Naive thymus-derived CD8-positive, alpha-beta T cell (primary cell): Measurements from ENCODE around the gene SCGB1D1. TPM values are rescaled to one million over a fixed set of nuclear protein-coding genes. Genes with fewer than 3 reads are reported as not detected.

ENCODE experiments used
- ATAC-seq, 2 donors: fragments of 150-1000 bp; cut with Tn5 transposase in 1 of 2; sonication (Bioruptor Pico), chemical (Tn5 transposase) in 1 of 2; 1 replicate in 1 of 2; 2 replicates in 1 of 2; pipeline ENCODE4 v1.10.0; 2021; ENCODE audit warnings: mild to moderate bottlenecking in 2 of 2, moderate library complexity in 2 of 2
- POLR2A ChIA-PET: fragments of 350-600 bp; sonication (Branson Sonifier 250); formaldehyde crosslinking; loops from one replicate; lab custom pipeline; 2021; ENCODE audit warnings: antibody characterized with exemption; lab: Charles Lee
- DNase-seq, 10 donors: peaks; one replicate each; pipeline versions ENCODE4 v3.0.0 to v3.0.0-alpha.2; 2020 to 2022
- H3K27ac Mint-ChIP-seq, 10 donors: one replicate each; pipeline ENCODE4 v1.8.0; 2020 to 2022; ENCODE audit warnings: mild to moderate bottlenecking in 10 of 10, mixed read lengths in 10 of 10, moderate library complexity in 4 of 10, inconsistent platforms in 1 of 10
- H3K27me3 Mint-ChIP-seq, 5 donors: one replicate each; pipeline ENCODE4 v1.8.0; 2021 to 2022; ENCODE audit warnings: mixed read lengths in 5 of 5
- H3K36me3 Mint-ChIP-seq, 3 donors: one replicate each; pipeline ENCODE4 v1.8.0; 2020 to 2022; ENCODE audit warnings: mixed read lengths in 3 of 3, mild to moderate bottlenecking in 2 of 3, inconsistent platforms in 1 of 3
- H3K4me1 Mint-ChIP-seq, 4 donors: one replicate each; pipeline ENCODE4 v1.8.0; 2021 to 2022; ENCODE audit warnings: mixed read lengths in 4 of 4
- H3K4me3 Mint-ChIP-seq, 10 donors: one replicate each; pipeline ENCODE4 v1.8.0; 2020 to 2022; ENCODE audit warnings: mild to moderate bottlenecking in 10 of 10, mixed read lengths in 10 of 10, moderate library complexity in 6 of 10, inconsistent platforms in 1 of 10
- H3K9me3 Mint-ChIP-seq, 9 donors: one replicate each; pipeline ENCODE4 v1.8.0; 2020 to 2022; ENCODE audit warnings: mixed read lengths in 9 of 9, mild to moderate bottlenecking in 3 of 9, inconsistent platforms in 1 of 9, moderate library complexity in 1 of 9
- polyA plus RNA-seq, 3 donors: library from polyadenylated mRNA; unstranded; fragments of 300-500 nt; fragmentation: Illumina TruSeq; gene quantifications; one replicate each; pipeline ENCODE4 v1.2.3, GENCODE V29; 2021
- total RNA-seq, 8 experiments: library from RNA in 2 of 8; stranded (reverse) in 2 of 8; gene quantifications; one replicate each; pipeline ENCODE4 v1.2.3 and lab custom pipeline; 2021 to 2026

The SCGB1D1 gene
- total and polyA plus RNA-seq, 5 experiments from 2014 or later: not detected

DNA sequence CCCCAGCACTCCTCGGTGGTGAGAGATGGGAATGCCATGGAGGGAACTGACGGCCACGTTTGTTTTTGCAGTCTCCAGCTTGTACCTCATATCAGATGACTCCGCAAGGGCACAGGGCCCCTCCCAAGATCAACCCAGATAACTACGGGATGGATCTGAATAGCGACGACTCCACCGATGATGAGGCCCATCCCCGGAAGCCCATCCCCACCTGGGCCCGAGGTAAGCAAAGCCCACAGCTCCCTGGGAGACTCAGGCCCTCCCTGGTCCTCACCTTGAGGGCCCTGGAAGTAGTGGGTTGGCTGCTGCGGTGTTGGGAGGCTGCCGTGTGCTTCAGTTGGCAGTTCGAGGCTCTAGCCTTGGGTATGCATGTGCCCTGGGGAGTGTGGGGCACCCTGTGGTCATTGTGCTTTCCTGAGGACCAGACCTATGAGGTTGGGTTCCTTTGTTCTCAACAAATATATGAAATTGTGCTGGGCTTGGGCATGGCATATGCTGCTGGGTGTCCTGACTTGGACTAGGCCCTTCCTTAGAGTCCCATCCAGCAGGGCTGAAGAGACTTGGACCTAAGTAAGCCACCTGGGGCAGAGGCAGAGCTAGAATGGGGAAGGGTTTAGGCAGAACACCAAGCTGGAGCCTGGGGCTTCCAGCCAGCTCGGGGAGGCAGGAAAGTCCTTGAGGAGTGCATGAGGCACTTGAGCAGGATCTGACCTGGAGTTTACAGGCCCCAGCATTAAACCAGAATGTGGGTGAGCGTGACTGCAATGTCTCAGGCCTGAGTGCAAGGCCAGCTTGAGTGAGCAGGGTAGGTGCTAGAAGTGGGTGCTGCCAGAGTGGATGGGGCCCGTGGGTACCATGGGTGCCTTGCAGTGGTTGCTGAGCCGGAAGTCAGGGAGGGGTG is 39.8 kb upstream of the SCGB1D1 start:
- DNase-seq: no peak
- no peak for ATAC-seq

DNA sequence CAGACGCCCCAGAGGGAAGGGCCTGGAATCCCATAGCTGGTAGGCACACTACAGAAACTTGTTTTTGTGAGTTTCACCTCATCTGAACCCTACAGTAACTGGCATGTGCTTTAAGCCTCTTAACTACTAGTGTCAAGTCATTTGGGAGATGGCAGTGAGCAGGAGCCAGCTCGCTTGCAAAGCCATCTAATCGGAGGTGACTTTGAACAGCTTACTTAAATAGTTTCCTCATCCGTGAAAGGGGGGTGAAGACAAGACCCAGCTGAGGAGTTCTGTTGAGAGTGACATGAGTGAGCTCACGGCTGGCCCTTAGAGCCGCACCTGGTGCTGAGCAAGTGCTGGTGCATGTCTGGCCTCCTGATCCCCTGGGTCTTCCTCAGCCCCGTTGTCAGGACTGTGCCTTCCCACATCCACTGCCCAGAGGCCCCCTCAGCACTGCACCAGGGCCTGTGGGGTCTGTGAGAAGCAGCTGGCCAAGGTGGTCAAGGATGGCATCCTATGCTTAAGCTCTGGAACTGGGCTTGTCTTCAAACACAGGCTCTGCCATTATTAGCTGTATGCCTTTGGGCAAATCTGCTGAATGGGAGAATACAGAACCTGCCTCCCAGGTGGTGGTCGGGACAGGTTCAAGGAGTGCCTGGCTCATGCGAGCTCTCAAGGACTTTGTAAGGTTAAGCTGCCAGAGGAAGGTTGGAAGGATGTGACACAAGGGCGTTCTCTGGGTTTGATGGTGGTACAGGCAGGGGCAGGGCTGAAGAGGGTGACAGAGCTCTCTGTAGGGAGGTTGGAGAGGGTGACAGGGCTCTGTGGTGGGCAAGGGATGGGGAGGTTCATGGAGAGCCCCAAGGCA is 38.9 kb upstream of the SCGB1D1 start:
- POLR2A ChIA-PET: interaction anchor here (0.6 kb wide), 1 partner anchor 323 kb away, joined by 4 read pairs; no protein-coding TSS in a partner anchor
- H3K36me3 Mint-ChIP-seq: peaks cover 0 to 56% (median 28%) of the 10 kb centered on the region in 3 donors
- ATAC-seq: no peak

More for the DNA sequence above, 39.8 kb upstream of the SCGB1D1 start:
- Mint-ChIP-seq H3K36me3 (peaks cover 0 to 62% (median 29%) of the 10 kb centered on the region in 3 donors), H3K4me3 (no peak overlapping the region), H3K27ac (peak overlapping the region in 1 of 10 donors; percentile 81), H3K9me3 (no peaks in the 10 kb centered on the region), H3K27me3 (no peaks in the 10 kb centered on the region), H3K4me1 (peaks cover 0 to 4% (median 0%) of the 10 kb centered on the region in 4 donors)
- POLR2A ChIA-PET: no interaction called here

DNA sequence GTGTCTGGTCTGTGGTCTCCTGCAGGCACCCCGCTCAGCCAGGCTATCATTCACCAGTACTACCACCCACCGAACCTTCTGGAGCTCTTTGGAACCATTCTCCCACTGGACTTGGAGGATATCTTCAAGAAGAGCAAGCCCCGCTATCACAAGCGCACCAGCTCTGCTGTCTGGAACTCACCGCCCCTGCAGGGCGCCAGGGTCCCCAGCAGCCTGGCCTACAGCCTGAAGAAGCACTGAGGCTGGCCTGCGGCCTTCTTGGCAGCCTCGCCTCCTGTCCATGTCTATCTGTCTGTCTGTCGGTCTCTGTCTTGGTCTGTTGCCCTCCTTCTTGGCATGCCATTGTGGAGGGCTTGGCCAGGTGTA is 38.3 kb upstream of the SCGB1D1 start:
- POLR2A ChIA-PET: interaction anchor here (0.6 kb wide), 1 partner anchor 322 kb away, joined by 4 read pairs; no protein-coding TSS in a partner anchor
- no peak for DNase-seq
- H3K4me3 Mint-ChIP-seq: no peak overlapping the region
- ATAC-seq: no peak
- H3K4me1 Mint-ChIP-seq: peaks cover 0 to 4% (median 0%) of the 10 kb centered on the region in 4 donors
- no peaks in the 10 kb centered on the region for H3K9me3 Mint-ChIP-seq
- peaks cover 0 to 50% (median 24%) of the 10 kb centered on the region in 3 donors for H3K36me3 Mint-ChIP-seq
- H3K27ac Mint-ChIP-seq: no peak overlapping the region
- H3K27me3 Mint-ChIP-seq: no peaks in the 10 kb centered on the region

More for the DNA sequence above, 38.9 kb upstream of the SCGB1D1 start:
- peaks cover 0 to 4% (median 0%) of the 10 kb centered on the region in 4 donors for H3K4me1 Mint-ChIP-seq
- no peak overlapping the region for H3K4me3 Mint-ChIP-seq
- DNase-seq: no peak
- H3K27ac Mint-ChIP-seq: peak overlapping the region in 2 of 10 donors; percentile 4 to 81
- no peaks in the 10 kb centered on the region for H3K27me3 Mint-ChIP-seq
- H3K9me3 Mint-ChIP-seq: no peaks in the 10 kb centered on the region

DNA sequence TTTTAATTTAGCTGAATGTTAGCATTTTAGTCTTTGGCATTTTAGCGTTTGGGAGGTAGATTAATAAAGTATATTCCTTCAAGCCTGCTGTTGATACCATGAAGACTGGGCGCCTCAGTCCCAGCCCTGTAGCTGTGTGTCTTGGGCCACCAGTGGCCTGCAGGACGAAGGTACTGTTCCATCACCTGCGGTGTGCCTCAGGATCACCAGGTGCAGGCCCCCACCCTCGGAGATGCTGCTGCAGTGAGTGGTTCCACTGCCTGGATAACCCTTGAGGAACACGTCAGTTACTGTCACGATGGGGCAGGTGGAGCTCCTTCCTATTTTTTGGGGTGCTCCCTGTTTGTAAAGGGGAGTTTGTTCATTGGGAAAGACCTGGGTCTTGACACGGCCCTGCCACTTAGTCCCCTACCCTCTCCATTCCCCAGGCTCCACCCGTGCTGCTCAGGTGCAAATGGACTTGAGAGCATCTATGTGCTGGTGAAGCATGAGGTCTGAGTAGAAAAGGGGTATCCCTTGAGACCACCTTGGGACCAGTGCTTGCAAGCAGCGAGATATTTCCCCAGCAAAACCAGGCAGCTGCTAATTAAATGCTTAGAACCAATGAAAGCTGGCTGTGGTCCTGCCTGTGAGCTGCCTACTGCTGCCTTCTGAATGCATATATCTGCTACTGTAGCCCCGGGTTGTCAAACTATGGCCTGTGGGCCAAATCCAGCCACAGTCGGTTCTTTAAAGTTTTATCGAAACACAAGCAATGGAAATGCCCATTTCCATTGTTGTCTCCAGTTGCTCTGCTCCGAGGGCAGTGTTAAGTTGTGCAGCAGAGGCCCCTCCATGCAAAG is 37.5 kb upstream of the SCGB1D1 start:
- H3K36me3 Mint-ChIP-seq: peaks cover 0 to 43% (median 24%) of the 10 kb centered on the region in 3 donors
- peaks cover 0 to 4% (median 0%) of the 10 kb centered on the region in 4 donors for H3K4me1 Mint-ChIP-seq
- DNase-seq: no peak
- H3K4me3 Mint-ChIP-seq: no peak overlapping the region
- no peak for ATAC-seq
- no peak overlapping the region for H3K27ac Mint-ChIP-seq
- H3K27me3 Mint-ChIP-seq: peaks cover 0 to under 1% (median 0%) of the 10 kb centered on the region in 5 donors
- no peaks in the 10 kb centered on the region for H3K9me3 Mint-ChIP-seq
- POLR2A ChIA-PET: no interaction called here

DNA sequence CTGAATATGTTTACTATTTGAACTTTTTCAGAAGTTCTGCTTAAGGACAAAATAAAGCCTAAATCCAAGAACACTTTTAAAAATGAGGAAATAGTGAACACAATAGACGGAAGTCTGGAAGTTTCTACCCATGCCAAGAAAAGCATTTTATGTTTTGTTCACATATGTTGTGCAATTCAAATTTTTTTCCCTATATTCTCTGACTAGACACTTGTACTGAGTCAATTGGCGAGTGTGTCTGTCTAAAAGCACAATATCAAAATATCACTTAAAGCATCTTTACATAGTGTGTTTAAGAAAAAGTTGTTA is 37.0 kb upstream of the SCGB1D1 start:
- Mint-ChIP-seq H3K27me3 (peaks cover 0 to 2% (median 0%) of the 10 kb centered on the region in 5 donors), H3K4me1 (peaks cover 0 to 4% (median 0%) of the 10 kb centered on the region in 4 donors), H3K27ac (no peak overlapping the region), H3K4me3 (no peak overlapping the region), H3K36me3 (peaks cover 0 to 38% (median 22%) of the 10 kb centered on the region in 3 donors), H3K9me3 (no peaks in the 10 kb centered on the region)
- ATAC-seq (no peak), DNase-seq (no peak)
- POLR2A ChIA-PET: interaction anchor here (0.6 kb wide), 1 partner anchor 51 kb away, joined by 3 read pairs; no protein-coding TSS in a partner anchor

DNA sequence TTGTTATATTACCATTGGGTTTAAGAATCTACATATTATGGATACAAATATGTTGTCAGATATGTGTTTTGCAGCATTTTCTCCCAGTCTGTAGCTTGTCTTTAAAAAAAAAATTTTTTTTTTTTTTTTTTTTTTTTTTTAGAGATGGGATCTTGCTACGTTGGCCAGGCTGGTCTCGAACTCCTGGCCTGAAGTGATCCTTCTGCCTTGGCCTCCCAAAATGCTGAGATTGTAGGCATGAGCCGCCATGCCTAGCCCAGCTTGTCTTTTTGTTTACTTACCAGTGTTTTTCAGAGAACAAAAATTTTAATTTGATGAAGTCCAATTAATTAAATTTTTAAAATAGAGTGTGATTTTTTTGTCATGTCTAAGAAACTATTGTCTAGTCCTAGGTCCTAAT is 36.4 kb upstream of the SCGB1D1 start:
- Mint-ChIP-seq H3K27ac (no peak overlapping the region), H3K4me1 (peaks cover 0 to 4% (median 0%) of the 10 kb centered on the region in 4 donors), H3K27me3 (peaks cover 0 to 3% (median under 1%) of the 10 kb centered on the region in 5 donors), H3K9me3 (no peaks in the 10 kb centered on the region), H3K36me3 (peaks cover 0 to 34% (median 22%) of the 10 kb centered on the region in 3 donors), H3K4me3 (no peak overlapping the region)
- DNase-seq (no peak), ATAC-seq (no peak)
- POLR2A ChIA-PET: interaction anchor here (0.6 kb wide), 1 partner anchor 52 kb away, joined by 3 read pairs; no protein-coding TSS in a partner anchor

DNA sequence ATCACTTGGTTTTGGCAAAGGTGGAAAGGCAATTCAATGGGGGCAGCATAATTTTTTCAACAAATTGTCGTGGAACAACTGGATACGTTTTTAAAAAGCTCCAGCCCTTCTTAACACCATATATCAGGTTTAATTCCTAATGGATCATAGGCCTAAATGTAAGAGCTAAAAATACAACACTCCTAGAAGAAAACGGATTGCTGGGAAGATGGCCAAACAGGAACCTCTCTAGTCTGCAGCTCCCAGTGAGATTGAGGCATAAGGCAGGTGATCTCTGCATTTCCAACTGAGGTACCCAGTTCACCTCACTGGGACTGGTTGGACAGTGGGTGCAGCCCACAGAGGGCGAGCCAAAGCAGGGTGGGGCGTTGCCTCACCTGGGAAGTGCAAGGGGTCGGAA is 32.4 kb upstream of the SCGB1D1 start:
- H3K36me3 Mint-ChIP-seq: peaks cover 0 to 8% (median 2%) of the 10 kb centered on the region in 3 donors
- no peak overlapping the region for H3K27ac Mint-ChIP-seq
- DNase-seq (no peak), ATAC-seq (no peak)
- H3K4me3 Mint-ChIP-seq: no peak overlapping the region
- H3K9me3 Mint-ChIP-seq: peaks cover 0 to 8% (median 0%) of the 10 kb centered on the region in 9 donors
- H3K27me3 Mint-ChIP-seq: peaks cover 15 to 40% (median 28%) of the 10 kb centered on the region in 5 donors
- no peaks in the 10 kb centered on the region for H3K4me1 Mint-ChIP-seq
- POLR2A ChIA-PET: interaction anchor here (0.5 kb wide), 1 partner anchor 97 kb away, joined by 3 read pairs; no protein-coding TSS in a partner anchor

DNA sequence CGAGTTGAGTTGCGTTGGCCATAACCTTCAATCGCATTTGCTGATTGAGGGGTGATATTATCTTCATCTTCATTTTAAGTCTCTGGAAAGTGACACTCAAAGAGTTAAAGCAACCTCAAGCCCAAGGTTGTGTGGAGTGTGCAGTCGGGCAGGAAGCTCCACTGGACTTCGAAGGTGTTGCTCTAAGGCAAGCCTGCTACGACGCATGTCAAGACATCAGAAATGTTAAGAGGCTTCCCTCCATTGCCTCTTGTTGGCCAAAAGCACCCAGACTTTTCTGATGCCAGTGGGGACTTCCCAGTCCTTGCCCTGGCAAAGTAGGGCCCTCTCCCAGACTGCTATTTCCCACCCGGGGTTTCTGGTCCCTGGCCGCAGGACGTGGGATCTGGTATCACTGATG is 23.6 kb upstream of the SCGB1D1 start:
- DNase-seq (no peak), ATAC-seq (no peak)
- H3K27ac Mint-ChIP-seq: no peak overlapping the region
- peaks cover 1 to 3% (median 2%) of the 10 kb centered on the region in 4 donors for H3K4me1 Mint-ChIP-seq
- no peak overlapping the region for H3K4me3 Mint-ChIP-seq
- POLR2A ChIA-PET: no interaction called here
- peaks cover 0 to under 1% (median 0%) of the 10 kb centered on the region in 9 donors for H3K9me3 Mint-ChIP-seq
- no peaks in the 10 kb centered on the region for H3K36me3 Mint-ChIP-seq
- peaks cover 17 to 58% (median 43%) of the 10 kb centered on the region in 5 donors for H3K27me3 Mint-ChIP-seq

DNA sequence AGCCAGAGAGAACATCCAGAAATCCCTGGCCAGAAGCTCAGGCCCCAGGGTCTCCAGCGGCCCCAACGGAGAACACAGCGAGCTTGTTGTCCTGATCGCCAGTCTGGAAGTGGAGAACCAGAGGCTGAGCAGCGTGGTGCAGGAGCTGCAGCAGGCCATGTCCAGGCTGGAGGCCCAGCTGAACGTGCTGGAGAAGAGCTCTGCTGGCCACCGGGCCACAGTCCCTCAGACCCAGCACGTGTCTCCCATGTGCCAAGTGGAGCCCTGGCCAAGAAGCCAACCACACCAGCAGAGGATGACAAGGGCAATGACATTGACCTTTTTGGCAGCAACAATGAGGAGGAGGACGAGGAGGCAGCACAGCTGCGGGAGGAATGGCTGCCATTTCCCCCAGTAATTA is 20.6 kb upstream of the SCGB1D1 start:
- Mint-ChIP-seq H3K27me3 (peaks cover 15 to 65% (median 42%) of the 10 kb centered on the region in 5 donors), H3K4me3 (no peak overlapping the region), H3K9me3 (no peaks in the 10 kb centered on the region), H3K27ac (peak overlapping the region in 1 of 10 donors; percentile 50), H3K4me1 (peaks cover 4 to 7% (median 5%) of the 10 kb centered on the region in 4 donors), H3K36me3 (no peaks in the 10 kb centered on the region)
- no peak for ATAC-seq
- no peak for DNase-seq
- POLR2A ChIA-PET: no interaction called here

DNA sequence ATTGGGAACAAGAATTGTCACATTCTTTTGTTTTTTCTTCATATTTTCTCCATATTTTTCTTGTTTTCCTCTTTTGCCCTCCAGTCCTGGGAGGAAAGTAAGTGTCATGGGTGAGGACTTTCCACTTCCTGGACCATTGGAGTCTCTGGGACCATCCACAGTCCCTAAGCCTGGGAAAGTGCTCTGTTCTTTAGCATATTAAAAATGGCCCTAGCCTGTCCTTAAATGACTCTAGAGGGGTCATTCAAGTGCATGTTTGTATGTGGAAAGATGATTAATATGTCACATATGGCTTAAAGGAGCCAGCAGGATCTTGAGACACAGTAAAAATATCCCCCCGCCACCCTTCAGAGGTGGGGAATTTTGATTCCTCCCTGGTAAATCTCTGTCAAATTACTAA is 20.1 kb upstream of the SCGB1D1 start:
- Mint-ChIP-seq H3K36me3 (no peaks in the 10 kb centered on the region), H3K27me3 (peaks cover 13 to 65% (median 39%) of the 10 kb centered on the region in 5 donors), H3K4me1 (peaks cover 4 to 7% (median 5%) of the 10 kb centered on the region in 4 donors), H3K27ac (no peak overlapping the region), H3K4me3 (no peak overlapping the region), H3K9me3 (no peaks in the 10 kb centered on the region)
- DNase-seq (no peak), ATAC-seq (no peak)
- POLR2A ChIA-PET: no interaction called here

DNA sequence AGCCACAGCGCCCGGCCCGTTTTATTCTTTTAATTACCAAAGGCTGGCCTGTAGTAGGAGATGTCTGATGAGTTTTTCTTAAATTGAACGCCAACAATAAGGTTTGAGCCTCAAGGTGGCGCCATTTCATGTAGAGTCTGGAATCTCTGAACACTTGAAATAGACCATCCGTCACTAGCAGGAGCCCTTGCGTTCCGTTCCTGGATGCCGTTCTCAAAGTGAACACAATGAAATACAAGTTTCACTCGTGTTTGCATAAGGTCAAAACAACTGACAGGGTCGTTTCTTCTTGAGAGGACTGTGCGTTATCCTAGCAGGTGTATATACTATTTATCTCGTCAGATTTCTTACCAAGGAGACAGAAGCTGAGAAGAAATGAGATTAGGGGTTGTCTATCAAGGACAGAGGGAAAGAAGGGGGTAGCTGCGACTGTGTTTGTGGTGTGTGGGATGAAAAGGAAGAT is 18.7 kb upstream of the SCGB1D1 start:
- Mint-ChIP-seq H3K27ac (peak overlapping the region in 2 of 10 donors; percentile 41 to 42), H3K27me3 (peaks cover 8 to 71% (median 36%) of the 10 kb centered on the region in 5 donors), H3K4me3 (peak overlapping the region in 6 of 10 donors; percentile 0 to 49 (median 30)), H3K9me3 (no peaks in the 10 kb centered on the region), H3K36me3 (no peaks in the 10 kb centered on the region), H3K4me1 (peaks cover 4 to 7% (median 5%) of the 10 kb centered on the region in 4 donors)
- peak; percentile 54 to 88 (median 70) for DNase-seq
- POLR2A ChIA-PET: no interaction called here
- ATAC-seq: peak; percentile 80 to 89
